Peyer's patch (tissue), 4 donors: ENCODE measurements around the gene DTWD2.

ENCODE experiments used
- POLR2A ChIP-seq, 2 donors: fragments of 450-650 bp; IDR thresholded peaks; one replicate each; pipeline ENCODE4 v1.5.1; 2017; ENCODE audit warnings: antibody characterized with exemption in 2 of 2, mild to moderate bottlenecking in 2 of 2, moderate library complexity in 2 of 2
- TF ChIP-seq, protein P1 (sequence below), 6 experiments: fragments of 450-650 bp in 4 of 6; fragments of 200-600 bp in 2 of 6; sonication (generic) in 1 of 6; IDR thresholded peaks; one replicate each; pipeline ENCODE4 v1.5.1; 2017 to 2019; ENCODE audit warnings: antibody characterized with exemption in 6 of 6, mild to moderate bottlenecking in 3 of 6, moderate library complexity in 1 of 6

DNA sequence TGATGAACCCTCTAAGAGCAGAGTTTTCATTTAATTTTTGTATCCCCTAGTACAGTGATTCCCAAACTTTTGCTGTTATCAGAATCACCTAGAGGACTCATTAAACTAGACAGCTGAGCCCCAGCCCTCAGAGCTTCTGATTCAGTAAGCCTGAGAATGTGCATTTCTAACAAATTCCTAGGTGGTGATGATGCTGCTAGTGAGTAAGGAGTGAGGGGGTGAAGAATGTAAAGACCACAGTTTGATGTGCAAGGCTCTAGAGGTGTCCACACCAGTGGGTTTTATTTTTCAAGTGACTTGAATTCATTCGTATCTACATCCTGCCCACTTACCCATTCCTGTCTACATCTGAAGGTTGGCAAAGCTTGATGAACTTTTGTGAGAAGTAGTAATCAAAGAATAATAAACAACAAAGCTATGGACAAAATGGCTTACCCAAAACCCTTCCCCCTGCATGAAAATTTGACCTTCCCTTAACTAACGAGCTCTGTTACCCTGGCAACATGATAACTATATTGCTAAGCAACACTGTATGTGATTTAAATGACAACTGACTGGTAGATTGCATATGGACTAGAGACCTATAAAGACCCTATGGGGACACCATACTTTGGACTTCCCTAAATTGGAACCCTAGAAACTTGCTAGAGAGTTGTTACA is 35.2 kb downstream of the DTWD2 start:
- TF ChIP-seq, protein P1, sequence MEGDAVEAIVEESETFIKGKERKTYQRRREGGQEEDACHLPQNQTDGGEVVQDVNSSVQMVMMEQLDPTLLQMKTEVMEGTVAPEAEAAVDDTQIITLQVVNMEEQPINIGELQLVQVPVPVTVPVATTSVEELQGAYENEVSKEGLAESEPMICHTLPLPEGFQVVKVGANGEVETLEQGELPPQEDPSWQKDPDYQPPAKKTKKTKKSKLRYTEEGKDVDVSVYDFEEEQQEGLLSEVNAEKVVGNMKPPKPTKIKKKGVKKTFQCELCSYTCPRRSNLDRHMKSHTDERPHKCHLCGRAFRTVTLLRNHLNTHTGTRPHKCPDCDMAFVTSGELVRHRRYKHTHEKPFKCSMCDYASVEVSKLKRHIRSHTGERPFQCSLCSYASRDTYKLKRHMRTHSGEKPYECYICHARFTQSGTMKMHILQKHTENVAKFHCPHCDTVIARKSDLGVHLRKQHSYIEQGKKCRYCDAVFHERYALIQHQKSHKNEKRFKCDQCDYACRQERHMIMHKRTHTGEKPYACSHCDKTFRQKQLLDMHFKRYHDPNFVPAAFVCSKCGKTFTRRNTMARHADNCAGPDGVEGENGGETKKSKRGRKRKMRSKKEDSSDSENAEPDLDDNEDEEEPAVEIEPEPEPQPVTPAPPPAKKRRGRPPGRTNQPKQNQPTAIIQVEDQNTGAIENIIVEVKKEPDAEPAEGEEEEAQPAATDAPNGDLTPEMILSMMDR (IDR thresholded peaks at IDR 0.05), result no peak
- no peak for TF ChIP-seq POLR2A (IDR thresholded peaks at IDR 0.05)
